Measurements from ENCODE around the gene PC. TPM values are rescaled to one million over a fixed set of nuclear protein-coding genes. Genes with fewer than 3 reads are reported as not detected.

PC gene
- total and polyA plus RNA-seq, 9 of the 15 experiments (the other 6 are each of a cell fraction or from before 2014, with no cell fraction given), result 0.94 to 38.0 (median 8.7) TPM

- TF ChIP-seq ELK1 (CRISPR knock-in tag; IDR thresholded peaks at IDR 0.05) (no peak), EP400 (IDR thresholded peaks at IDR 0.05) (peak; percentile 71), IRF2 (CRISPR knock-in tag; IDR thresholded peaks at IDR 0.05) (no peak), ZFP36 (IDR thresholded peaks at IDR 0.05; ENCODE audit: low read depth, low read length, partially characterized antibody) (peak; percentile 58), MECOM (CRISPR knock-in tag; IDR thresholded peaks at IDR 0.05) (no peak), HMGXB4 (CRISPR knock-in tag; IDR thresholded peaks at IDR 0.05) (no peak), POLR2AphosphoS2 (IDR thresholded peaks at IDR 0.05; ENCODE audit: low read length) (no peak), PATZ1 (CRISPR knock-in tag; IDR thresholded peaks at IDR 0.05; ENCODE audit: borderline replicate concordance) (no peak), E2F8 (IDR thresholded peaks at IDR 0.05; ENCODE audit: low read depth, partially characterized antibody) (peak; percentile 34), MCM7 (IDR thresholded peaks at IDR 0.05) (no peak), TAF1 (IDR thresholded peaks at IDR 0.05; ENCODE audit: control insufficient read depth, extremely low read depth, insufficient read depth, low read length, severe bottlenecking) (peak; percentile 36), ZNF699 (CRISPR knock-in tag; IDR thresholded peaks at IDR 0.05; ENCODE audit: insufficient replicate concordance) (no peak), RBM17 (IDR thresholded peaks at IDR 0.05; ENCODE audit: borderline replicate concordance, low read depth, low read length) (no peak), NR4A1 (CRISPR knock-in tag; IDR thresholded peaks at IDR 0.05) (no peak), NR4A1 (tag; IDR thresholded peaks at IDR 0.05) (peak; percentile 69)
Observed at GRCh38 chr11:66891851-66892660, 66.1 kb downstream of the PC start (continued).
